Measurements from ENCODE around the gene ZNF573. TPM values are rescaled to one million over a fixed set of nuclear protein-coding genes. Genes with fewer than 3 reads are reported as not detected.

ZNF573 gene
- total and polyA plus RNA-seq, 9 donors, result 2.7 to 19.3 (median 16.1) TPM

- intact Hi-C loops (cut with DNase I), result no loop called here
- no peaks in the 10 kb centered on the region for H3K4me1 ChIP-seq (ENCODE audit: insufficient read depth)
- no peak for TF ChIP-seq EP300 (IDR thresholded peaks at IDR 0.05)
- TF ChIP-seq CTCF (IDR thresholded peaks at IDR 0.05), result no peak
- TF ChIP-seq POLR2A (IDR thresholded peaks at IDR 0.05), result no peak
- DNase-seq, result no peak
- no peak overlapping the region for H3K27ac ChIP-seq
- no peaks in the 10 kb centered on the region for H3K27me3 ChIP-seq
- H3K36me3 ChIP-seq, result no peaks in the 10 kb centered on the region
- H3K4me3 ChIP-seq, result no peak overlapping the region
- WGBS, 3 donors, result 94 to 96% (median 95%) methylated on average over 5 of the region's 5 CpGs
- H3K9me3 ChIP-seq, result peaks cover 0 to 15% of the 10 kb centered on the region in 2 donors
Observed at GRCh38 chr19:37809366-37809765, 30.0 kb upstream of the ZNF573 start.

- Histone ChIP-seq H3K9me3 (peaks cover 0 to 23% of the 10 kb centered on the region in 2 donors), H3K4me3 (no peak overlapping the region), H3K4me1 (ENCODE audit: insufficient read depth) (no peaks in the 10 kb centered on the region), H3K27ac (no peak overlapping the region), H3K36me3 (no peaks in the 10 kb centered on the region), H3K27me3 (no peaks in the 10 kb centered on the region)
- no peak for DNase-seq
- 77 to 81% (median 77%) methylated on average over 7 of the region's 7 CpGs for WGBS, 3 donors
- intact Hi-C loops (cut with DNase I), result no loop called here
- TF ChIP-seq EP300 (IDR thresholded peaks at IDR 0.05) (no peak), CTCF (IDR thresholded peaks at IDR 0.05) (no peak), POLR2A (IDR thresholded peaks at IDR 0.05) (no peak)
Observed at GRCh38 chr19:37803249-37803840, 24.0 kb upstream of the ZNF573 start.

- Histone ChIP-seq H3K4me1 (ENCODE audit: insufficient read depth) (no peaks in the 10 kb centered on the region), H3K36me3 (no peaks in the 10 kb centered on the region), H3K27me3 (no peaks in the 10 kb centered on the region), H3K4me3 (no peak overlapping the region), H3K9me3 (peaks cover 0 to 3% of the 10 kb centered on the region in 2 donors), H3K27ac (no peak overlapping the region)
- WGBS, 3 donors, result 40 to 63% (median 45%) methylated on average over 45 to 46 of the region's 46 CpGs
- intact Hi-C loops (cut with DNase I), result no loop called here
- no peak for DNase-seq
- TF ChIP-seq POLR2A (IDR thresholded peaks at IDR 0.05) (no peak), EP300 (IDR thresholded peaks at IDR 0.05) (no peak), CTCF (IDR thresholded peaks at IDR 0.05) (no peak)
Observed at GRCh38 chr19:37790244-37790925, 11.0 kb upstream of the ZNF573 start.

- intact Hi-C loops (cut with DNase I), result no loop called here
- WGBS, 3 donors, result 6 to 12% (median 11%) methylated on average over 7 of the region's 7 CpGs
- no peaks in the 10 kb centered on the region for H3K27me3 ChIP-seq
Observed at GRCh38 chr19:37778613-37779126, 716 bp downstream of the ZNF573 start.

More at GRCh38 chr19:37778613-37779126, 716 bp downstream of the ZNF573 start:
- Histone ChIP-seq H3K9me3 (peaks cover 0 to 3% of the 10 kb centered on the region in 2 donors), H3K4me3 (peak overlapping the region; percentile 53), H3K27ac (no peak overlapping the region), H3K4me1 (ENCODE audit: insufficient read depth) (peaks cover 5% of the 10 kb centered on the region), H3K36me3 (no peaks in the 10 kb centered on the region)
- TF ChIP-seq POLR2A (IDR thresholded peaks at IDR 0.05), result no peak
- no peak for TF ChIP-seq CTCF (IDR thresholded peaks at IDR 0.05)
- TF ChIP-seq EP300 (IDR thresholded peaks at IDR 0.05), result no peak
- no peak for DNase-seq

Data from ovary (tissue), 9 donors.